ENCODE data around the gene OMD.

OMD gene

DNA sequence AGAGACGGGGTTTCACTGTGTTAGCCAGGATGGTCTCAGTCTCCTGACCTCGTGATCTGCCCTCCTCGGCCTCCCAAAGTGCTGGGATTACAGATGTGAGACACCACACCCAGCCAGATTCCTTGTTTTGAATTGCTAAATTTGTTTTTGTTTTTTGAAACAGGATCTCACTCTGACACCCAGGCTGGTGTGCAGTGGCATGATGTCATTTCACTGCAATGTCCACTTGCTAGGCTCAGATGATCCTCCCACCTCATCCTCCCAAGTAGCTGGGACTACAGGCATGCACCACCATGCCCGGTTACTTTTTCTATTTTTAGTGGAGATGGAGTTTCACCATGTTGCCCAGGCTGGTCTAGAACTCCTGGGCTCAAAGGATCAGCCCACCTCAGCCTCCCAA is 13.1 kb downstream of the OMD start:
- peak; percentile 13 to 26 (median 22) for DNase-seq

DNA sequence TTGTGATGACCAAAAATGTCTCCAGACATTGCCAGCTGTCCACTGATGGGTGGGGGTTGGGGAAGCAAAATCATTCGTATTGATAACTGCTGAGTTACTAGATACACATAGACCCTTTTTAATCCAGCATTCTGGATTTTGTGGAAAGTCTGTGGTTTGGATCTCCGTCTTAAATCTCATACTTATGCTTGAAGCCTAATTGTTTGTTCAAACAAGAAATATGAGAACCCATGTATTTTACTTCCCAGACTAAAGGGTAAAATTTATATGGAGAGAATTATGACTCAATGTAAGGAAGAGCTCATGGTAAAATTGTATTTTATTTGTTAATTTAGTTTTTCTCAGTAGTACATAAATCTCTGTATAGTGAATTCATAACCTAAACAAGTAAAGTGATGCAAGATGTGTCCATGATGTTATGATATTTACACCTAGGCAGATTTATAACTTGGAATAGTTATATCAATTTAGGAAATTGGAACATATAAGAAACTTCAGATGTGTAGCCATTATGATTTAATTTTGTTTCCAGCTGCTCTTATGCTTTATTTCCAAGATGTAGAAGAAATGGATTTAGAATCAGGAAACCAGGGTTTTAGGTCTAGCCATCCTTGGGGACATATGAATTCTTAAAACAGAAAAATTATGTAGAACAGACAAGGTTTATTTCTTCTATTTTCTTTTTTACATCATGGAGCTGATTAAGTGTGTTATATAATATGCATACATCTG is 15.4 kb downstream of the OMD start:
- no peak for DNase-seq

DNA sequence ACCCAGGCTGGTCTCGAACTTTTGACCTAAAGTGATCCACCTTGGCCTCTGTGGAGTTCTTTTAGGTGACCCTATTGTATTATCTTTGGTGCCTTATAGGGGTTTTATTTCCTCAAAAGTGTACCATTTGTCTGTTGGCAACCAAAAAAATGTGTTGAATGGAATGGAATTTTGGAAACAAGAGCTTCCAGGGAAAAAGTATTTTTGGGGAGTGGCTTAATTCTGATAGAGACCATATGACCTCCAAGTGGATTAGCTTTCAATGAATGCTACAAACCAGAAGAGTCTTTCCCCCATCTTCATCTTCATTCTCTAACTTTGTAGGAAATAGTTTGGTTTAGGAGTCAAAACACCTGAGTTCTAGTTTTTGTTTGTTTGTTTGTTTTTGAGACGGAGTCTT is 16.5 kb downstream of the OMD start:
- DNase-seq: no peak

DNA sequence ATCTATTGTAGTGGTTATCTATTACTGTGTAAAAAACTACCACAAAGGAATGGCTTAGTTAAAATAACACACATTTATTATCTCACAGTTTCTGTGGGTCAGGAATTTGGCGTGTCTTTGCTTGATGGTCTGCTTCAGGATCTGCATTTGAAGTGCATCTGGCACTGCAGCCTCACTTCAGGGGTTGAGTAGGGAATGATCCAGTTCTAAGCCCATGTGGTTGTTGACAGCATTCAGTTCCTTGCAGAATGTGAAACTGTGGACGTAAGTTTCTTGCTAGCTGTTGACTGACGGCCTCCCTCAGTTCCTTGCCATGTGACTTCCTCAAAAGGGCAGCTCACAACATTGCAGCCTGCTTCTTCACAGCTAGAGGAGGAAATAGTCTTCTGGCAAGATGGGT is 17.8 kb downstream of the OMD start:
- DNase-seq: peak; percentile 84 to 90 (median 86)

DNA sequence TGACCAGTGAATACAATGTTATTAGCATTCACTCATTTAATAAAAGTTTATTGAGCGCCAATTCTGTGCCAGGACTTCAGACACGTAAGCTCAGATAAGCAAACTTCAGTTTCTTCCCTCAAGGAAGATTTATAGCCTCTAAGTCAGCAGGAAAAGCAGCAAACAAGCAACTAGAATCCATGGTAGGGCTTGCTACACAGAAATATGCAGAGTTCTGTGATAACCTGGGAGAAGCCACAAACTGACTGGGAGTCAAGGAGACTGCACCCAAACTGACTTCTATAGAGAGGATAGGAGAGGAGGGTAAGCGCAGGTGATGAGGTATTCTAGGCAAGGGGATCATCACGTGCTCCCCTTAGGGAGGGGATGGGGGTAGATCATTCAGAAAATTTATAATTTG is 18.5 kb downstream of the OMD start:
- DNase-seq: no peak

DNA sequence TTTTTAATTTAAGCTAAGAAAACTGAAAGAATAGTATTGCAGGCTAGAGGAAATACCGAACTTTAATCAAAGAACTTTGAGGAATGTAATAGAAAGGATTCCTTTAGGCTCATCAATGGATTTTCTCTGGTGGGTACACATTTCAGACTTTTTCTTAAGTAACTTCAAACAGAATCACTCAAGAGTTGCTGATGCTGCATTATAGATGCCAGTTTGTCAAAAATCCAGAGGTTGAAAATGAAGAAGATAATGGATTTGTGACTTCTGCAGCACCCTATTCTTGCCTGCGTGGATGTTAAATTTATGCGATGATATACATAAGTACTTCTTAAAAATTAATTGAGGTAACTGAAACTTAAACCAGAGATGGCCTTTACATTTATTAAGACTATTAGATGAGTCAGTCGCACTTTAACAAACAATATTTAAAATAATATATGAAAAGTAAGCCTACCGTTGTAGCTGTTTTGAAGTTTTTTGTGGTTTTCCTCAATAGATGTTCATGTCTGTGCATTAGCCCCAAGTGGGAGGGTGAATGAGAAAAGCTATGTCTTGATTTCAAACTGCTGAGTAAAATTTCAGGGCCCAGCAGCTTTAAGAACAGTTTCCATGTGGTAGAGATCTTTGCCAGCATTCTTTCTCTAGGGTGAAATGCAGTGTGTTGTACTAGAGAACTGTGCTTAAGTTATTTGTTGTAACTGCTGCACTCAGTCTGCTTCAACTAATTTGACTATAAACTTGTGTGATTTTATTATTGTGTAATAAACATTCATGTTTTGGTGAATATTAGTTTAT is 20.0 kb downstream of the OMD start, which contains the start of gene OGN:
OGN (minus strand) TSS at position 537 of the 795 bp plus-strand sequence. CDS start 1,171 bp downstream, outside the sequence.
- DNase-seq: no peak

DNA sequence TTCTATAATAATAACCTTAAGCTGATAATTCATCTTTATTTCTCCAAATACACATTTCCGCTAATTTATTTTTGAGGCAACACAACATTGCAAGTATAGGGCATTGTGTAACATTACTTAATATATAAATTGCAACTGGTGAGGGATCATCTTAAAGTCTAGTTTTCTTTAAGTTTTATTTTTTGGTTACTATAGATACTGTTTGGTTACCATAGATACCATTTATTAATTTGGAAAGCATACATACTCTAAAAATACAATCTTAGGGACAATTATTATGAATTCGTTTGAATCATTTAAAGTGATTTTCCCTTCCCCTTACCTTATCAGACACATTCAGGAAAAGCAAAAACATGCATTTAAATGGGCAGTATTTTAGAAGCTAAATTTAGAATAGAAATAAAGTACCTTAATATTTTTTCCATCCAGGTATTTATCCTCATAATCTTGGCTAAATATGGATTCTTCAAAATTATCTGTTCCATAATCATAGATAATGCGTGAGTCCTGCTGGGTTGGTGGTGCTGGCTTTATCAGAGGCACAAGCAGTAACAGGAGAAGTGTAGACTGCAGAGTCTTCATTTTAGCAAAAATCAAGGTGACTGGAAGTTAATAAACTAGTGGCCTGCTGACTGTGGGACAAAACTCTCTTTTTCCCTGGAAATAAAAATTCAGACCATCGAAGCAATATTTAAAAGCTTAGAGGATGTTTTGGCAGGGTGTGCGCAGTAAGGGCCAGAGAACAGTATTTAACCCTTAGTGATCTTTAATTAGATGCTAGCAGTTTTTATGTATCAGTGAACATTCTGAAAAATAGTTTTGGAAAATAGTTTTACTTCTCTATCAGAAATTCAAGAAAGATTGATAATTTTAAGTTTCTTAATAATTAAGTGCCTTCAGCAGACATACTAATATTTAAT is 21.2 kb downstream of the OMD start:
- no peak for DNase-seq

DNA sequence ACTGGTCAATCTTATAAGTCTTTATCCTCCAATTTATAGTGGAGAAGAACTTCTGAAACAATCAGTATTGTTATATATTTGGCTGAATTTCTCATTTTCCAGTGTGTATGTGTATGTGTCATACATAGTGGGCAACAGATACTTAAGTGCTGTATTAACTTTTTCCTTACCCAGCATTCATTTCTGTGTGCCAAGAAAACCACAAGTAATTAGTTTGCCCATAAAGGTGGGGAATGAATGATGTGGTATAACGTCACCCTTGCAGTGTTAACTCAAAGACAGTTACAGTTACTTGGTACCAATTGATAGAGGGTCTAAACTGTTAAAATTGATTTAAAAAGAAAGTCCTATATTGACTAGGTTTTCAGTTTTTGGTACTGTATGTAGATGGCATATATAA is 21.9 kb downstream of the OMD start:
- no peak for DNase-seq

DNA sequence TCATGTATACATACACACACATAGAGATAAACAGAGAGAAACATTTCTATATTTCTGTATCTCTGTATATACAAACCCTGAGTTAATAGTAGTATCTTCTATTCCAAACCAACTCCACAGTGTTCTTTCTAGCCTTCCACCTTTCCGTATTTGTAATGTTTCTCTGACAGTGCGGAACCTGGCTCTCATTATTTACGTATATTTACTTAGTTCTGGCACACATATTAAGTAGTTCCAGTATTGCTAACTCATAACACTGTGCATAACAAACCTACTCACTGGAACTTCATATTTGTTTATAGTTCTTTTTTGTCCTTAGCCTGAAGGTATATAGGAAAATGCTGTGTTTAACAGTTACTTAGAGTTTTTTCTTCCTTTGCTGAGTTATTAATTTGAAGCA is 26.4 kb downstream of the OMD start:
- DNase-seq: no peak

DNA sequence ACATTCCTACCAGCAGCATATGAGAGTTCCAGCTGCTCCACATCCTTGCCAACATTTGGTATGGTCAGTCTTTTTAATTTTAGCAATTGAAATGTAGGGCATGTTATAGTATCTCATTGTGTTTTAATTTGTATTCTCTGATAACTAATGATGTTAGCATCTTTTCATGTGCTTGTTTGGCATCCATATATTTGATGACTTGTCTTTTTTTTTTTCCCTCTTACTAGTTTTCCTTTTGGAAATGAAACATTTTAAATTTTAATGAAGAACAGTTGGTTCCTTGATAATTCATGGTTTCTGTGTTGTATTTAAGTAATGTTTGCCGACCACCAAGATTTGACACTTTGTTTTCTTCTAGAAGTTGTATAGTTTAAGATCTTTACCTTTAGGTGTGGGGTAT is 28.7 kb downstream of the OMD start:
- no peak for DNase-seq

DNA sequence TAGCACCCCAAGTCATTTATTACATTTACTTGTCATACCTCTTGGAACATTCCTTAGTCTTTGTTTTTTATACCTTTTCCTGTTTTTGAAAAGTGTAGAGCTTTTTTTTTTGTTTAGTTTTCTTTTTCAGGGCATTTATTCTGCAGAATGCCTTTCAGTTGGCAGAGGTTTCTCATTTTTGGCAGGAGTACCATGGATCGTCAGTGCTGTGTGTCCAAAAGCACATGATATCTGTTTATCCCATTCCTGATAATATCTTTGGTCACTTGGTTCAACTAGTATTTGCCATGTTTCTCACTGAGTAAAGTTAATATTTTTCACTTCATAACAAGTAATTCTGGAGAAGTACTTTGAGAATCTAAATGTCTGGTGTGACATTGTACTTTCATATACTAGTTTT is 30.6 kb downstream of the OMD start:
- DNase-seq: no peak

DNA sequence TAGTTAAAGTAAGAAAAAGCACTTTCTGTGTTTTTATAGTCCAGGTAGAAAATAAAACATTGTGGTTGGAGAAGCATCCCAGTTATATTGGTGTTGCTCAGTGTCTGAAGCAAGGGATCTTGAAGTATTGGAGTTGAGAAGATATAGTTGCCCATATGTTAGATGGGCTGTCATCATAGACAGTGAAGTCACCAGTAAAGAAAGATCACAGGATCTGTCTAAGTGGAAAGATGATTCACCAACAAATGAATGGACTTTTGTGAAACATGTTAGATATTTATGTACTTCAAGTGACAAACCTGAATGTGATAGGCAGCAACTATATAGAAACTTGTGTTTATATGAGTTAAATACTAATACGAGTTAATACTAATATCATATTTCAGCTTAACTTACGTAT is 31.6 kb downstream of the OMD start:
- peak; percentile 10 to 44 (median 11) for DNase-seq

DNA sequence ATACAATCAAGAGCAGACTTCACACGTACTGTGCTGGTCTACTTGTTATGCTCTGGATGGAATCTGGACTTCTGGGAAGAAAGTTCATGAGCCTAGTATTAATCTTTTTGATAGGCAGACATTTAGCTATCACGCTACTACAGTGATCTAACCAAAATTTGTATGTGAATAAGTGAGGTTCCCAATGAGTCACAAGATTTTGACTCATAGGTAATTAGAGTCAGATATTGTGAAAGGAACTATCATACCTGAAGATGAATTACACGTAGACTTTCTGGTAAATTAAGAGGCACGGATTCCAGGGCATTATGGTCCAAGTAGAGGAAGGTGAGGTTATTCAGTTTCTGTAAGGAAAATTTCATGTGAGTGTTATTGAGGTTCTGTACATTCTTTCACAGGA is 38.3 kb downstream of the OMD start:
- DNase-seq: no peak

DNA sequence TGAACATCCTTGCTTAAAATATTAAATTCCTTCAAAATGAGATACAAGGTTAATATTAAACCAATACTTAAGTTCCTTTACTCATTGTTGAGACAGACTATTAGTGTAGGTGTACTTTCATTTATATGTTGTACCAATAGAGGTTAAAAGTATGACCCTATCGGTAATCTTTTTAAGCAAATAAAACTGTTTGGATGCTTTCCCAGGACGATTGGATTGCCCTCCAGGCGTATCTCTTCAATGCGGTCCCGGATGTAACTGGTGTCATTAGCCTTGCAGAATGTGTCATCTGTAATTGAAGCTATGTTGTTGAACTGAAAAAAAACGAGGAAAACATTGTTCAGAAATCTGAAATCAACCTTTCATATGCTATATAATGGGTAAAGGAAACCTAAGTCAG is 38.8 kb downstream of the OMD start:
- DNase-seq: no peak

DNA sequence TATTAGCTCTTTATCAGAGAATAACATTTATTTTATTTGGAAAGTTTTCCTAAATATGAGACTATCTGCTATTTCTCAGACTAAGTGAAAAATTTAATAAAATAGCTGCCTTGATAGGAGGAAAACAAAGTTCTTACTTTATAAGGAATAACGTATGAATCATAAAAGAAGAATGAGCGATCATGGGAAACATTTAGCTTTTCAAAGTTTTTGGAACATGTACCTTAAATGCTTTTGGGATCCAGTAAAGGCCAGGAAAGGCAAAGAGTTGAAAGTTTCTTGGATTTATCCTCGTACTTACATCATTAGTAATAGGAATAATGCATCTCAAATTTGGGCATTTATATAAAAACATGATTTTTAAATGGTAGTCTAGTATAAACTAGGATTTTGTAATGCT is 39.3 kb downstream of the OMD start:
- DNase-seq: no peak

DNA sequence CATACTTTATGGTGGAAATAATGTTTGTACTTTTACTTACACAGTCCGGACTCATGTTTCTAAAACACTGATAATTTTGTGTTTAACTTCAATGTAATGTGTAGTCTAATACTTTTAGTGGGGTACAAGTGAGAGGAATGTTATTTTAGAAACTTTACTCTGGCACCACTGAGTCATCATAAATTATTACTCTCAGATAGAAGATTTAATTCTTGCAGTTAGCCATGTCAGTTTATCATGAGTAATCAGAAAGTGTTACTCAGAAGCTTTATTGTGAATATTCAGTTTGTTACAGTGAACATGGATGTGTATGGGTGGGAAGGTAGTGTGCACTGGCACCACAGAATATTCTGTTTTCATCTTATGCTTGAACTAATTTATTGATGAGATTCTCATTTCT is 39.9 kb downstream of the OMD start:
- DNase-seq: no peak

DNA sequence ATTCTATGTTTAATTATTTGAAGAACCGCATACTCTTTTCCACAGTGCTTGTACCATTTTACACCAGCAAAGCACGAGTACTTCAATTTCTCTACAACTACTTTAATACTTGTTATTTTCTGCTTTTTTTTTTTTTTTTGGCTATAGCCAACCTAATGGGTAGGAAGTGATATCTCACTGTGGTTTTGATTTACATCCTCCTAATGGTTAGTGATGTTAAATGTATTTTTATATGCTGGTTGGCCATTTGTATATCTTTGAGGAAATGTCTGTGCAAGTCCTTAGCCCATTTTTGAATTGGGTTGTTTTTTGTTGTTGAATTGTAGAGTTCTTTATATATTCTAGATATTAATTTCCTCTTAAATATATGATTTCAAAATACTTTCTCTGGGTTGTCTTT is 42.5 kb downstream of the OMD start:
- no peak for DNase-seq

DNA sequence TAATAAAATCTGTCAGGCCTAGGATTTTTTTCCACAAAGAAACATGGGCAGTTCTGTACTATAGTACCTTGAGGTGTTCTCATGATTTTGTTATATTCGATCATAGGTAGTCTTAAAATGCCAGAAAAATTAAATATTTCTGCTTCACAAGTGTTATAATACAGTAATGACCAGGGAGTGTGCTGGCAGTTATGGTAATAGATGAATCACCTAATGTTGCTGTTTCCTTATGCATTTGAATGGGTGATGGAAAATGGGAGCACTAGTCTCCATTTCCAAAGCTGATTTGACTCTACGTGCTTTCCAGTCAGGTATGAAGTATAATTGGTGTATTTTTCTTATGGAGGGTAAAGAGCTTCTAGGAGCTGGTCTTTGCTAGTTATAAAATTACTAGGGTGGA is 43.7 kb downstream of the OMD start:
- DNase-seq: no peak

DNA sequence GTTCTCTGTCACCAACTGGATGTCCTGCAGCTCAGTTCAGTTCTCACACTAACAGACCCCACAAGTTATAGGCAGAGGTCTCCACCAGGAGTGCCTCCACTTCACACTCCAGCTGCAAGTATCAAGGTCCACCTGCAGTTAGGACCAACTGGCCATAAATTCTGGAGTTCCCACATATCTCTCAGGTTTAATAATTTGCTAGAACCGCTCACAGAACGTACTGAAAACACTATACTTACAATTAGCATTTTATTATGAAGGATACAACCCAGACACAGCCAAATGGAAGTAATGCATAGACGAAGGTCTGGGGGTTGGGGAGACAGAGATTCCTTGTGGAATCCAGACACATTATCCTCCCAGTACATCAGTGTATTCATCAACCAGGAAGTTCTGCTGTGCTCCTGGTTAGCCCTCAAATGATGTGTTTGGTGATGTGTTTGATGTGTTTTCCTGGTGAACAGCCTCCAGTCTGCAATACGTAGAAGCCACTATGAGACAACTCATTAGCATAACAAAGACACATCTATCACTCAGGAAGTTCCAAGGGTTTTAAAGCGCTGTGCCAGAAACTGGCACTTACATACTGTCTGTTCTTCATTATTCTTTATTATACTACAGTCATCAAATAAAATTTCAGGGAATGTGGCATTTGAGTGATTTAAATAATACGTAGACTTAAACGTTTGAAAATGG is 45.3 kb downstream of the OMD start:
- DNase-seq: no peak

DNA sequence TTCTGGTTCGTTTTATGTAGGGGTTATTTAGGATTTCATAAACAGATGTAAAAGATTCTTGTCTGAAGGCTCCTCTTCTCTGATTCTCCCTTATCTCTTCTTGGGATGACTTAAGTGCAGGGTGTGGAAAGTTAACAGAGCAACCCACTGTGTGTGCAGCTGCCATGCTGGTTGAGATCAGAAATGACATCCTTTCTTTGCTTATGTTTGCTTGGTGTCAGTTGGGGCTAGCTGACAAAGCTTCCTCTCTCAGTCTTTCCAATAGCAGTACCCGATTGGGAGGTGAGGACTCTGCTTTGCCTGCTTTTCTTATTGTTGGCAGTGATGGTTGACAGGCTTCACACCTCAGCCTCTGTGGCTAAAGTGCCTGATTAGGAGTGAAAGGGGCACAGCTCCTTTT is 46.4 kb downstream of the OMD start:
- DNase-seq: no peak

DNA sequence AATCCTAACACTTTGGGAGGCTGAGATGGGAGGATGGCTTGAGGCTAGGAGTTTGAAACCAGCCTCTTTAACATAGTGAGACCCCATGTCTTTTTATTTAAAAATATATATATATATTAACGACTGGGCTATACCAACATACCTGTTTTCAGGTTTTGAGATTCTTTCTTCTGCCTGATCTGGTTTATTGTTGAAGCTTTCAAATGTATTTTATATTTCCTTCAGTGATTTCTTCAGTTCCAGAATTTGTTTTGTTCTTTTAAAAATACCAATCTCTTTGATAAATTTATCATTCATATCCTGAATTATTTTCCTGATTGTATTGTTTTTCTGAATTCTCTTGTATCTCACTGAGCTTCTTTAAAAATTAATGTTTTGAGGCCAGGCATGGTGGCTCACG is 51.1 kb downstream of the OMD start:
- DNase-seq: no peak

DNA sequence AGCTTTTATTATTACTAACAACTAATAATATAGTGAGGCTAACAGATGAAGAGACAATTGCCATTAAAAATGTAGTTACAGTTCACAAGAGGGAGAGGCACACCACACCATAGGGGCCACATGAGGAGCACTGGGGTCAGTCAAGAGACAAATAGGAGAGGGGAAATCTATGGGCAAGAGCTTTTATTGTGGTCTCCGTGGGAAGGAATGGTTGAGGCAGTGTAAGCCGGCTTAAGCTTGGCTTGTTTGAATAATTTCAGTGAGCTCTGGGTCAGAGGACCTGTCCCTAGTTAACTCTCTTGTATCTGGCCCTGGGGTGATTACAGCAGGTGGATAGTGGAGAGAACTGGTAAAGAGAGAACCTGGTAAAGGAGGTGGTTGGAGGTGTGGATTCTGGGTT is 55.2 kb downstream of the OMD start:
- DNase-seq: no peak
